GM21723 (cell line): ENCODE data around the gene CHRDL1.

ENCODE experiments used
- ATAC-seq: cut with Tn5 transposase; IDR thresholded peaks from one replicate; pipeline ENCODE4 v1.9.1; 2021; ENCODE audit warnings: mild to moderate bottlenecking, moderate library complexity; ENCODE audit not compliant: unreplicated experiment

CHRDL1 gene

GRCh38 chrX:110743679-110744340 is 51.8 kb downstream of the CHRDL1 start:
- ATAC-seq: peak; percentile 68

- no peak for ATAC-seq
Measured at GRCh38 chrX:110741213-110741796, 54.3 kb downstream of the CHRDL1 start.

GRCh38 chrX:110734894-110735541 is 60.6 kb downstream of the CHRDL1 start:
- no peak for ATAC-seq

- no peak for ATAC-seq
Measured at GRCh38 chrX:110734271-110734670, 61.3 kb downstream of the CHRDL1 start.

GRCh38 chrX:110733166-110733565 is 62.5 kb downstream of the CHRDL1 start:
- no peak for ATAC-seq

GRCh38 chrX:110732266-110732665 is 63.4 kb downstream of the CHRDL1 start:
- no peak for ATAC-seq

- ATAC-seq: no peak
Measured at GRCh38 chrX:110723844-110724243, 71.8 kb downstream of the CHRDL1 start.

- no peak for ATAC-seq
Measured at GRCh38 chrX:110722135-110722534, 73.5 kb downstream of the CHRDL1 start.

GRCh38 chrX:110713666-110714065 is 82.0 kb downstream of the CHRDL1 start:
- ATAC-seq: no peak

- ATAC-seq: no peak
Measured at GRCh38 chrX:110706446-110706845, 89.2 kb downstream of the CHRDL1 start.

- no peak for ATAC-seq
Measured at GRCh38 chrX:110703641-110704040, 92.0 kb downstream of the CHRDL1 start.

GRCh38 chrX:110699109-110699508 is 96.5 kb downstream of the CHRDL1 start:
- ATAC-seq: peak; percentile 36

GRCh38 chrX:110698696-110699095 is 96.9 kb downstream of the CHRDL1 start:
- ATAC-seq: peak; percentile 77

- ATAC-seq: no peak
Measured at GRCh38 chrX:110692866-110693265, 102.8 kb downstream of the CHRDL1 start.

GRCh38 chrX:110691446-110691845 is 104.2 kb downstream of the CHRDL1 start:
- no peak for ATAC-seq

GRCh38 chrX:110684653-110685052 is 111.0 kb downstream of the CHRDL1 start:
- ATAC-seq: no peak

- ATAC-seq: no peak
Measured at GRCh38 chrX:110683925-110684324, 111.7 kb downstream of the CHRDL1 start.

GRCh38 chrX:110678591-110678990 is 117.0 kb downstream of the CHRDL1 start:
- no peak for ATAC-seq

- no peak for ATAC-seq
Measured at GRCh38 chrX:110675886-110676285, 119.7 kb downstream of the CHRDL1 start.

GRCh38 chrX:110671068-110671803 is 124.4 kb downstream of the CHRDL1 start:
- peak; percentile 99 for ATAC-seq

GRCh38 chrX:110669572-110669971 is 126.0 kb downstream of the CHRDL1 start:
- no peak for ATAC-seq

GRCh38 chrX:110667706-110668105 is 127.9 kb downstream of the CHRDL1 start:
- no peak for ATAC-seq
